Stimulated activated naive CD8-positive, alpha-beta T cell treated with anti-CD3 and anti-CD28 coated beads, Interleukin-15, Interleukin-2, amounts not matched to agents 100 ng/mL and 50 ng/mL, for 24 hours (primary cell): ENCODE results near the gene HBA1.
"Not testable (repeated sequence)": the region's sequence is repeated elsewhere in the genome, so short reads cannot be mapped to it uniquely, and the experiment has no call there.

Experiments used
- H3K27ac Mint-ChIP-seq: one replicate; pipeline ENCODE4 v1.8.0; 2021; ENCODE audit warnings: mild to moderate bottlenecking, mixed read lengths
- H3K27me3 Mint-ChIP-seq: one replicate; pipeline ENCODE4 v1.8.0; 2021; ENCODE audit warnings: mixed read lengths
- H3K36me3 Mint-ChIP-seq: one replicate; pipeline ENCODE4 v1.8.0; 2021; ENCODE audit warnings: low read depth, mixed read lengths
- H3K4me1 Mint-ChIP-seq: one replicate; pipeline ENCODE4 v1.8.0; 2021; ENCODE audit warnings: low read depth, mixed read lengths
- H3K4me3 Mint-ChIP-seq: one replicate; pipeline ENCODE4 v1.8.0; 2021; ENCODE audit warnings: mild to moderate bottlenecking, mixed read lengths
- H3K9me3 Mint-ChIP-seq: one replicate; pipeline ENCODE4 v1.8.0; 2021; ENCODE audit warnings: mixed read lengths

Gene HBA1

GRCh38 chr16:176477-177382 lies at the start of gene HBA1:
HBA1 (plus strand) TSS chr16:176680; CDS start chr16:176717, 37 bp downstream.
- H3K9me3 Mint-ChIP-seq, H3K27ac Mint-ChIP-seq, H3K36me3 Mint-ChIP-seq: not testable (repeated sequence)
- Mint-ChIP-seq H3K4me1 (peaks cover 23% of the 10 kb centered on the region), H3K27me3 (peaks cover 53% of the 10 kb centered on the region), H3K4me3 (peak within 1 kb of the TSS; percentile 30)

- peaks cover 16% of the 10 kb centered on the region for H3K36me3 Mint-ChIP-seq
- no peak overlapping the region for H3K27ac Mint-ChIP-seq
- peaks cover 25% of the 10 kb centered on the region for H3K4me1 Mint-ChIP-seq
- no peak overlapping the region for H3K4me3 Mint-ChIP-seq
- H3K9me3 Mint-ChIP-seq: no peaks in the 10 kb centered on the region
- H3K27me3 Mint-ChIP-seq: no peaks in the 10 kb centered on the region
Measured at GRCh38 chr16:129075-129474, 47.4 kb upstream of the HBA1 start.

- no peak overlapping the region for H3K4me3 Mint-ChIP-seq
- no peak overlapping the region for H3K27ac Mint-ChIP-seq
- H3K27me3 Mint-ChIP-seq: no peaks in the 10 kb centered on the region
- peaks cover 38% of the 10 kb centered on the region for H3K4me1 Mint-ChIP-seq
- no peaks in the 10 kb centered on the region for H3K9me3 Mint-ChIP-seq
- peaks cover 22% of the 10 kb centered on the region for H3K36me3 Mint-ChIP-seq
Measured at GRCh38 chr16:130533-131173, 45.8 kb upstream of the HBA1 start.

- no peaks in the 10 kb centered on the region for H3K27me3 Mint-ChIP-seq
- H3K4me3 Mint-ChIP-seq: no peak overlapping the region
- peaks cover 49% of the 10 kb centered on the region for H3K4me1 Mint-ChIP-seq
- H3K36me3 Mint-ChIP-seq: peaks cover 27% of the 10 kb centered on the region
- no peak overlapping the region for H3K27ac Mint-ChIP-seq
- no peaks in the 10 kb centered on the region for H3K9me3 Mint-ChIP-seq
Measured at GRCh38 chr16:132120-132519, 44.4 kb upstream of the HBA1 start.

- Mint-ChIP-seq H3K4me1 (peaks cover 51% of the 10 kb centered on the region), H3K9me3 (no peaks in the 10 kb centered on the region), H3K27ac (no peak overlapping the region), H3K4me3 (no peak overlapping the region), H3K27me3 (no peaks in the 10 kb centered on the region), H3K36me3 (peaks cover 27% of the 10 kb centered on the region)
Measured at GRCh38 chr16:133716-134115, 42.8 kb upstream of the HBA1 start.

- Mint-ChIP-seq H3K27me3 (no peaks in the 10 kb centered on the region), H3K4me3 (peak overlapping the region; percentile 89), H3K9me3 (no peaks in the 10 kb centered on the region), H3K27ac (peak overlapping the region; percentile 82), H3K36me3 (peaks cover 17% of the 10 kb centered on the region), H3K4me1 (peaks cover 32% of the 10 kb centered on the region)
Measured at GRCh38 chr16:138049-138417, 38.4 kb upstream of the HBA1 start.

GRCh38 chr16:140175-140857 lies 36.2 kb upstream of the HBA1 start:
- Mint-ChIP-seq H3K4me3 (peak overlapping the region; percentile 55), H3K27me3 (peaks cover 7% of the 10 kb centered on the region), H3K36me3 (peaks cover 5% of the 10 kb centered on the region), H3K4me1 (peaks cover 19% of the 10 kb centered on the region), H3K27ac (no peak overlapping the region), H3K9me3 (no peaks in the 10 kb centered on the region)

GRCh38 chr16:142405-142967 lies 34.0 kb upstream of the HBA1 start:
- Mint-ChIP-seq H3K4me1 (peaks cover 5% of the 10 kb centered on the region), H3K27ac (no peak overlapping the region), H3K9me3 (no peaks in the 10 kb centered on the region), H3K36me3 (no peaks in the 10 kb centered on the region), H3K27me3 (peaks cover 7% of the 10 kb centered on the region), H3K4me3 (no peak overlapping the region)

GRCh38 chr16:143047-143446 lies 33.4 kb upstream of the HBA1 start:
- no peak overlapping the region for H3K4me3 Mint-ChIP-seq
- H3K27me3 Mint-ChIP-seq: peaks cover 7% of the 10 kb centered on the region
- no peaks in the 10 kb centered on the region for H3K9me3 Mint-ChIP-seq
- H3K27ac Mint-ChIP-seq: no peak overlapping the region
- peaks cover 5% of the 10 kb centered on the region for H3K4me1 Mint-ChIP-seq
- no peaks in the 10 kb centered on the region for H3K36me3 Mint-ChIP-seq

GRCh38 chr16:143456-143855 lies 33.0 kb upstream of the HBA1 start:
- Mint-ChIP-seq H3K36me3 (no peaks in the 10 kb centered on the region), H3K27ac (no peak overlapping the region), H3K4me1 (peaks cover 5% of the 10 kb centered on the region), H3K9me3 (no peaks in the 10 kb centered on the region), H3K4me3 (no peak overlapping the region), H3K27me3 (peaks cover 11% of the 10 kb centered on the region)

- Mint-ChIP-seq H3K27me3 (peaks cover 25% of the 10 kb centered on the region), H3K4me3 (no peak overlapping the region), H3K27ac (no peak overlapping the region), H3K4me1 (no peaks in the 10 kb centered on the region), H3K9me3 (no peaks in the 10 kb centered on the region), H3K36me3 (no peaks in the 10 kb centered on the region)
Measured at GRCh38 chr16:144797-145252, 31.7 kb upstream of the HBA1 start.

GRCh38 chr16:146646-147045 lies 29.8 kb upstream of the HBA1 start:
- peaks cover 31% of the 10 kb centered on the region for H3K27me3 Mint-ChIP-seq
- no peaks in the 10 kb centered on the region for H3K36me3 Mint-ChIP-seq
- no peak overlapping the region for H3K4me3 Mint-ChIP-seq
- no peaks in the 10 kb centered on the region for H3K4me1 Mint-ChIP-seq
- no peak overlapping the region for H3K27ac Mint-ChIP-seq
- no peaks in the 10 kb centered on the region for H3K9me3 Mint-ChIP-seq

GRCh38 chr16:149024-149660 lies 27.3 kb upstream of the HBA1 start:
- H3K4me1 Mint-ChIP-seq: peaks cover under 1% of the 10 kb centered on the region
- no peaks in the 10 kb centered on the region for H3K9me3 Mint-ChIP-seq
- H3K27ac Mint-ChIP-seq: no peak overlapping the region
- no peaks in the 10 kb centered on the region for H3K36me3 Mint-ChIP-seq
- peaks cover 31% of the 10 kb centered on the region for H3K27me3 Mint-ChIP-seq
- H3K4me3 Mint-ChIP-seq: no peak overlapping the region
